ENCODE results near the gene EFCAB6.

DNA sequence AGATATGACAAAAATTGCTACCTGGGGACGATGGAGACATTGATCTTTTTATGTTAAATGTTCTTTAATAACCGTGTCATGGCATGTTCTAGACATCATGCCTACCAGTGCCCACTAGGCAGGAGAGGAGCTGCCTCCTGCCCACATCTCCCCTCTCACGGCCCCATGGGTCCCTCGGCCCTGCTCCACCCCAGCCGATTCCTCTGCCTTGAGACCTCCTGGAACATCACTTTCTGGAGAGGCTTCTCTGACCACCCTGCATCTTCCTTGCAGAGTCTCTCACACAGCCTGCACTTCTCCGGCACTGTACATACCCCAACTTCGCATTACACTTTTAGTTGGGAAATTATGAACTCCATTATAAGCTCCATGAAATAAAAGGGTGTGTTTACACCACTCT, 16.8 kb downstream of the EFCAB6 start:
- TF ChIP-seq, protein P1, sequence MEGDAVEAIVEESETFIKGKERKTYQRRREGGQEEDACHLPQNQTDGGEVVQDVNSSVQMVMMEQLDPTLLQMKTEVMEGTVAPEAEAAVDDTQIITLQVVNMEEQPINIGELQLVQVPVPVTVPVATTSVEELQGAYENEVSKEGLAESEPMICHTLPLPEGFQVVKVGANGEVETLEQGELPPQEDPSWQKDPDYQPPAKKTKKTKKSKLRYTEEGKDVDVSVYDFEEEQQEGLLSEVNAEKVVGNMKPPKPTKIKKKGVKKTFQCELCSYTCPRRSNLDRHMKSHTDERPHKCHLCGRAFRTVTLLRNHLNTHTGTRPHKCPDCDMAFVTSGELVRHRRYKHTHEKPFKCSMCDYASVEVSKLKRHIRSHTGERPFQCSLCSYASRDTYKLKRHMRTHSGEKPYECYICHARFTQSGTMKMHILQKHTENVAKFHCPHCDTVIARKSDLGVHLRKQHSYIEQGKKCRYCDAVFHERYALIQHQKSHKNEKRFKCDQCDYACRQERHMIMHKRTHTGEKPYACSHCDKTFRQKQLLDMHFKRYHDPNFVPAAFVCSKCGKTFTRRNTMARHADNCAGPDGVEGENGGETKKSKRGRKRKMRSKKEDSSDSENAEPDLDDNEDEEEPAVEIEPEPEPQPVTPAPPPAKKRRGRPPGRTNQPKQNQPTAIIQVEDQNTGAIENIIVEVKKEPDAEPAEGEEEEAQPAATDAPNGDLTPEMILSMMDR (IDR thresholded peaks at IDR 0.05) = no peak
- no peak for TF ChIP-seq EZH2 (IDR thresholded peaks at IDR 0.05; ENCODE audit: borderline replicate concordance, insufficient read depth, low read depth, low read length, poor library complexity, severe bottlenecking)
